Stomach (tissue), 4 donors: ENCODE data around the gene SIX5.

Experiments
- CTCF ChIP-seq, 7 experiments: fragments of 450-650 bp in 4 of 7; fragments of 200-600 bp in 3 of 7; sonication (generic) in 3 of 7; IDR thresholded peaks; one replicate each; pipeline ENCODE4 v1.5.1; 2016 to 2019; ENCODE audit warnings: antibody characterized with exemption in 7 of 7, control low read depth in 2 of 7, mild to moderate bottlenecking in 1 of 7
- EP300 ChIP-seq: sonication (generic); formaldehyde crosslinking; IDR thresholded peaks from one replicate; pipeline ENCODE4 v1.6.1; 2017; ENCODE audit warnings: antibody characterized with exemption
- POLR2AphosphoS5 ChIP-seq, 3 donors: sonication (generic); formaldehyde crosslinking; IDR thresholded peaks; one replicate each; pipeline ENCODE4 v1.6.1; 2016; ENCODE audit warnings: antibody characterized with exemption in 3 of 3

- no peak for TF ChIP-seq CTCF (IDR thresholded peaks at IDR 0.05)
- TF ChIP-seq EP300, result no peak
- TF ChIP-seq POLR2AphosphoS5 (IDR thresholded peaks at IDR 0.05), result no peak
These were observed 53.9 kb downstream of the SIX5 start for GRCh38 chr19:45715139-45715538.
